ENCODE measurements around the gene TRAK2.
"Not testable (repeated sequence)": the region's sequence is repeated elsewhere in the genome, so short reads cannot be mapped to it uniquely, and the experiment has no call there.

The TRAK2 gene

GRCh38 chr2:201440182-201440581 lies 11.1 kb downstream of the TRAK2 start:
- Histone ChIP-seq H3K9ac (ENCODE audit: low read depth, low read length, poor library complexity, severe bottlenecking) (no peak overlapping the region), H3K9me2 (replicated peaks; ENCODE audit: low read depth, low read length) (no peaks in the 10 kb centered on the region), H2AFZ (ENCODE audit: low read length) (no peak overlapping the region), H3K4me1 (ENCODE audit: insufficient read depth, low read length, poor library complexity, severe bottlenecking) (peaks cover 3% of the 10 kb centered on the region), H3K79me2 (ENCODE audit: insufficient read depth, low read length) (peaks cover 2% of the 10 kb centered on the region; the same call in 1 of the 2 replicates), H3K9me3 (ENCODE audit: insufficient read depth, low read depth, low read length) (no peaks in the 10 kb centered on the region), H3F3A (ENCODE audit: low read depth) (no peaks in the 10 kb centered on the region), H3K4me3 (ENCODE audit: low read length, poor library complexity, severe bottlenecking) (no peak overlapping the region), H3K4me2 (ENCODE audit: low read depth, low read length, poor library complexity, severe bottlenecking) (no peak overlapping the region), H4K20me1 (ENCODE audit: insufficient read depth, low read length, poor library complexity, severe bottlenecking) (no peaks in the 10 kb centered on the region), H3K27me3 (ENCODE audit: insufficient read depth, low read length, poor library complexity, severe bottlenecking) (no peaks in the 10 kb centered on the region), H3K36me3 (ENCODE audit: insufficient read depth, low read length) (no peaks in the 10 kb centered on the region)
- TF ChIP-seq EZH2phosphoT487 (IDR thresholded peaks at IDR 0.05; ENCODE audit: borderline replicate concordance) (no peak), CTCF (conservative IDR thresholded peaks at IDR 0.05; ENCODE audit: low read length) (no peak)

- not testable (repeated sequence) for H3K27me3 ChIP-seq (ENCODE audit: insufficient read depth, low read length, poor library complexity, severe bottlenecking); H3K9ac ChIP-seq (ENCODE audit: low read depth, low read length, poor library complexity, severe bottlenecking); H2AFZ ChIP-seq (ENCODE audit: low read length); H3K4me1 ChIP-seq (ENCODE audit: insufficient read depth, low read length, poor library complexity, severe bottlenecking); H3K9me3 ChIP-seq (ENCODE audit: insufficient read depth, low read depth, low read length); H3K4me2 ChIP-seq (ENCODE audit: low read depth, low read length, poor library complexity, severe bottlenecking); H3K9me2 ChIP-seq (replicated peaks; ENCODE audit: low read depth, low read length); H3K36me3 ChIP-seq (ENCODE audit: insufficient read depth, low read length); H3F3A ChIP-seq (ENCODE audit: low read depth); H3K4me3 ChIP-seq (ENCODE audit: low read length, poor library complexity, severe bottlenecking); H3K79me2 ChIP-seq (ENCODE audit: insufficient read depth, low read length); H4K20me1 ChIP-seq (ENCODE audit: insufficient read depth, low read length, poor library complexity, severe bottlenecking)
Observed at GRCh38 chr2:201439336-201439922, 11.8 kb downstream of the TRAK2 start.

GRCh38 chr2:201436141-201436540 lies 15.1 kb downstream of the TRAK2 start:
- Histone ChIP-seq H3K9me2 (replicated peaks; ENCODE audit: low read depth, low read length) (no peaks in the 10 kb centered on the region), H3K4me3 (ENCODE audit: low read length, poor library complexity, severe bottlenecking) (no peak overlapping the region), H3K27me3 (ENCODE audit: insufficient read depth, low read length, poor library complexity, severe bottlenecking) (no peaks in the 10 kb centered on the region), H3K36me3 (ENCODE audit: insufficient read depth, low read length) (no peaks in the 10 kb centered on the region), H3K9me3 (ENCODE audit: insufficient read depth, low read depth, low read length) (no peaks in the 10 kb centered on the region), H4K20me1 (ENCODE audit: insufficient read depth, low read length, poor library complexity, severe bottlenecking) (no peaks in the 10 kb centered on the region), H3K4me2 (ENCODE audit: low read depth, low read length, poor library complexity, severe bottlenecking) (no peak overlapping the region), H3F3A (ENCODE audit: low read depth) (peaks cover 3% of the 10 kb centered on the region; the same call in 1 of the 2 replicates), H3K9ac (ENCODE audit: low read depth, low read length, poor library complexity, severe bottlenecking) (no peak overlapping the region), H3K4me1 (ENCODE audit: insufficient read depth, low read length, poor library complexity, severe bottlenecking) (peaks cover 30% of the 10 kb centered on the region), H2AFZ (ENCODE audit: low read length) (no peak overlapping the region), H3K79me2 (ENCODE audit: insufficient read depth, low read length) (peaks cover 16% of the 10 kb centered on the region; the same call in 1 of the 2 replicates)
- no peak for TF ChIP-seq CTCF (conservative IDR thresholded peaks at IDR 0.05; ENCODE audit: low read length)
- no peak for TF ChIP-seq EZH2phosphoT487 (IDR thresholded peaks at IDR 0.05; ENCODE audit: borderline replicate concordance)

GRCh38 chr2:201433394-201433995 lies 17.8 kb downstream of the TRAK2 start:
- Histone ChIP-seq H3K36me3 (ENCODE audit: insufficient read depth, low read length) (no peaks in the 10 kb centered on the region), H3K9ac (ENCODE audit: low read depth, low read length, poor library complexity, severe bottlenecking) (peak overlapping the region; percentile 3), H3F3A (ENCODE audit: low read depth) (peaks cover 3% of the 10 kb centered on the region; the same call in 1 of the 2 replicates), H3K4me1 (ENCODE audit: insufficient read depth, low read length, poor library complexity, severe bottlenecking) (peaks cover 32% of the 10 kb centered on the region), H3K27me3 (ENCODE audit: insufficient read depth, low read length, poor library complexity, severe bottlenecking) (no peaks in the 10 kb centered on the region), H4K20me1 (ENCODE audit: insufficient read depth, low read length, poor library complexity, severe bottlenecking) (no peaks in the 10 kb centered on the region), H2AFZ (ENCODE audit: low read length) (no peak overlapping the region), H3K9me3 (ENCODE audit: insufficient read depth, low read depth, low read length) (no peaks in the 10 kb centered on the region; the same call in 1 of the 2 replicates), H3K9me2 (replicated peaks; ENCODE audit: low read depth, low read length) (no peaks in the 10 kb centered on the region), H3K79me2 (ENCODE audit: insufficient read depth, low read length) (peaks cover 21% of the 10 kb centered on the region; the same call in 1 of the 2 replicates), H3K4me3 (ENCODE audit: low read length, poor library complexity, severe bottlenecking) (peak overlapping the region; percentile 13), H3K4me2 (ENCODE audit: low read depth, low read length, poor library complexity, severe bottlenecking) (peak overlapping the region; percentile 63)
- TF ChIP-seq EZH2phosphoT487 (IDR thresholded peaks at IDR 0.05; ENCODE audit: borderline replicate concordance): no peak

Measured in Loucy (cell line).